ENCODE data around the gene TFF2.

The TFF2 gene

DNA sequence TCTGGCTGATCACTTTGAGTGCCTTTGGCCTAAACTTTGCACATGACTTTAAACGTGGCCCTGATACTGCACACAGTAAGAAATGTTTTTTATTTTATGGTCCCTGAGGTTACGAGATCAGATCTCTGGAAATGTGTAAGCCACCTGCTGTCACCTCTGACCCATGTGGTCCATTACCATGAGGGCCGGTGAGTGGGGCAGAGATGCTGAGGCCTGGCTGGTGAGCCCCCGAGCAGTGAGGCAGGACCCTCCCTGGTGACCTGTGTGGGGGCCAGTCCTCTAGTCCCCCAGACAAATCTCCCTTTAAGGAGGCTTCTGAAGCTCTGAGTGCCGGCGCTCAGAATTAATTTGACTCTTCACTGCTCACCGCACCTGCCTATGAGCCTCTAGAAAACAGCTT, 48.0 kb downstream of the TFF2 start:
- no peak for DNase-seq

DNA sequence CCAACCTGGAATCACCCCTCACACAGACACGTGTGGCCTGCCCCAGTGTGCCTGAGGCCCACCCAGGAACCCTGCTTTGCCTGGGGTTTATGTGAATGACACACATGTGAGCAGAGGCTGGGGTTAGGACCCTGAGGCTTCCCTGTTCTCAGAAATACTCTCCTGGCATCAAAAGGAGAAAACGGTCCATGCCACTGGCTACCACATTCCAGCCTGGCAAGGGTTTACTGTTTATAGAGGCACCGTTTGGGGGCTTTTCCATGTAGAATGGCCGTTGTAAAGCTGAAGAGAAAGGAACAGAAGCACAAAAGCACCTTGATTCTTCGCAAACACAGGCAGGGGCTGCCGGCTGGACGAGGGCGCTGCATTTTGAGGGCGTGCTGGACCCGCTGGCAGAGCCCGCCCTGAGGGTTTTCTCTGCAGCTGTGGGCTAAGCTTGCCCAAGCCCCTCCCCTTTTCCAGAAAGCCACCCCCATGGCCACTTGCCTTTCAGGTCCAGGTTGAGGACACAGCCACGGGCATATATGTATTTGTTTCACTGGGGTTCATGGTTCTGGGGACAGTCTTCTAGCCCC, 48.6 kb downstream of the TFF2 start:
- DNase-seq, result no peak

GRCh38 chr21:42301371-42302075, 49.3 kb downstream of the TFF2 start:
- DNase-seq, result peak; percentile 15

DNA sequence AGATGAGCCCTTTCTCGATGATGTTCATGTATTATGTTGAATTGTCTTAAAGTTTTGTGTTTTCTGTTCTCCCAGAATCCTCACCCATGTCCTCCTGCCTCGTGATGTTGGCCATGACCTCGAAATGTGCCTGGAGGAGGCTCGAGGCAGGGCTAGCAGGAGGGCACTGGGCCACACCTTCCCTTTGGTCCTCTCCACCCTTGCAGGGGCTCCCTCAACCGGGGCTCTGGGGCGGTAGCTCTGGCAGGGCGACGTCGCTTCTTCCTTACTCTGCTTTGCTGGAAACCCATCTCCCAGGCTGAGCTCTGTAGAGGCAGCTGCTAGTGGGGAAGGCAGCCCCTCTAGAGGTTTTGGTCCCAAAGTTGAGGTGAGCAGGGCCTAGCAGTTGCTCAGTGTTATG, 49.8 kb downstream of the TFF2 start:
- no peak for DNase-seq

DNA sequence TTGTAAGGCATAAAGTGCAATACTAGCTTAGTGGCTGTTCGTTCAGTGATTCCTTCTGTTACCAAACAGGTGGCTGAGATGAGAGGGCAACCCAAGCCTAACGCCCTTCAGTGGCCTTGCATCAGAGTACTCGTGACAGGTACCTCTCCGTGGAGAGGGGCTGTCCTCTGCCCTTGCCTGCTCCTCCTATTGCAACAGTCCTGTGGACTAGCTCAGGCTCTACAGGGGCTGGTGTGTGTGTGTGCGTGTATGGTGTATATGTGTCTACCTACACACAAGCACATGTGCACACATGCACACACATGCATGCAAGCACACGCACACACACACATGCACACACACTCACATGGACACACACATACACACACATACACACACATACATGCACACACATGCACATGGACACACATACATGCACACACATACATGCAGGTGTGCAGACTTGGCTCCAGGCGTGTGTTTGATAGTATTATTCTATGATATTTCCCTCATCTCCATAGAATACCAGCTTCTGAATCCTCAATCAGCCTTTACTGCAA, 50.7 kb downstream of the TFF2 start:
- no peak for DNase-seq

GRCh38 chr21:42299324-42300044, 51.3 kb downstream of the TFF2 start:
- DNase-seq, result no peak

DNA sequence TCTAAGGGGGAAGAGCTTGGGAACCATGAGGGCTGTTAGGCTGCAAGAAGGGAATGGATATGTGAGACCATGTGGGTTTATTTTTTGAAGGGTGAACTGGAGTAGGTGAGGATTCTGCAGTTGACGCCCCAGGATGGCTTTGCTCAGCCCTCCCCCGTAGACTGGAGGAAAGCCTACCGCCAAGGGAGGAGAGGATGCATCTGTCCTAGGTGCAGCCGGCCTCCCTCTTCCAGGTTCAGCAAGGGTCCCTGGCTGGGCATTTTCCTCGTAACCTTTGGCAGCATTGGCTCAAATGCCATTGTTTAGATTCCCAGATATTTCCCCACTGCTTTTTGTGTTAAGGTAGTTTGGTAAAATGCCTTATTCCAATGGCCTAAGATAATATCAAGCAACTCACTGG, 52.1 kb downstream of the TFF2 start:
- no peak for DNase-seq

- DNase-seq, result no peak
Measured at GRCh38 chr21:42298237-42298636, 52.6 kb downstream of the TFF2 start.

DNA sequence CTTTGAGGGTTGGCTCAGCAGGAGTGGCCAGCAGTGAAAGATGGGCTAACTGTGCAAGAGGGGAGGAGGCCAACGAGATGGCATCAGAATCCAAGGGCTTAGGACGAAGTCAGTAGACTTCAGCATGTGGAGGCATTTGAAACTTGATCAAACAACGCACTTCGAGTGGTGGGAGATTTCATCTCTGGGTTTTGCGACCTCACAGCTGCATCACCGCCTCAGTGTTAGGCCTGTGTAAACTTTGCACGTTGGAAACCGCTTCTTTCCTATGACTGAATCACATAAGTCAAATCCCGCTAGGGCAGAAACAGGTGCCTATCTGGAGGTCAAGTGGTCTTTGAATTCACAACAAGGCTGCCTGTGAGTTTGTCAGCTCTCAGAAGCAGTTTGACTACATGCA, 53.4 kb downstream of the TFF2 start:
- DNase-seq, result no peak

GRCh38 chr21:42296501-42296900, 54.3 kb downstream of the TFF2 start:
- DNase-seq, result no peak

Measured in GF-D8 (cell line).